Heart left ventricle (tissue), 16 donors: ENCODE measurements around the gene DMXL2. TPM values are rescaled to one million over a fixed set of nuclear protein-coding genes. Genes with fewer than 3 reads are reported as not detected.

Experiments used
- ATAC-seq, 4 donors: fragments of 200-7000 bp; cut with Tn5 transposase; one replicate each; pipeline ENCODE4 v1.9.1; 2020 to 2022; ENCODE audit warnings: moderate library complexity in 4 of 4, mild to moderate bottlenecking in 3 of 4, moderate number of reproducible peaks in 1 of 4
- DNase-seq, 5 donors: peaks; one replicate each; pipeline ENCODE4 v3.0.0-alpha.2; 2020
- H3K27ac ChIP-seq, 12 donors: fragments of 200-600 bp; sonication (generic) in 4 of 12; one replicate each; pipeline versions ENCODE4 v1.5.0 to v1.8.0; 2016 to 2022; ENCODE audit warnings: mild to moderate bottlenecking in 2 of 12
- H3K27me3 ChIP-seq, 9 donors: fragments of 200-600 bp; sonication (generic) in 2 of 9; one replicate each; pipeline versions ENCODE4 v1.5.1 to v1.8.0; 2016 to 2022; ENCODE audit warnings: mild to moderate bottlenecking in 3 of 9
- H3K36me3 ChIP-seq, 9 donors: fragments of 200-600 bp; sonication (generic) in 2 of 9; one replicate each; pipeline versions ENCODE4 v1.5.0 to v1.8.0; 2018 to 2022; ENCODE audit warnings: mild to moderate bottlenecking in 2 of 9
- H3K4me1 ChIP-seq, 12 donors: fragments of 200-600 bp; sonication (generic) in 4 of 12; one replicate each; pipeline versions ENCODE4 v1.5.0 to v1.8.0; 2016 to 2022; ENCODE audit warnings: mild to moderate bottlenecking in 3 of 12
- H3K4me3 ChIP-seq, 12 donors: fragments of 200-600 bp; sonication (generic) in 4 of 12; one replicate each; pipeline versions ENCODE4 v1.5.0 to v1.8.0; 2017 to 2022; ENCODE audit warnings: mild to moderate bottlenecking in 9 of 12, moderate library complexity in 4 of 12
- H3K9me3 ChIP-seq, 12 donors: fragments of 200-600 bp; sonication (generic) in 4 of 12; one replicate each; pipeline versions ENCODE4 v1.5.0 to v1.8.0; 2016 to 2022; ENCODE audit warnings: mild to moderate bottlenecking in 1 of 12
- POLR2A ChIP-seq, 2 donors: fragments of 450-650 bp; IDR thresholded peaks; one replicate each; pipeline ENCODE4 v1.6.1; 2017; ENCODE audit warnings: antibody characterized with exemption in 2 of 2, mild to moderate bottlenecking in 2 of 2, moderate library complexity in 2 of 2
- WGBS, 4 donors: extraction: QIAGEN DNeasy Blood & Tissue Kit in 2 of 4; methylation state at CpG; one replicate each; pipeline versions ENCODE4 v1.1.5 to v1.1.7; 2013 to 2018; 5-methylcytosine and 5-hydroxymethylcytosine counted together
- intact Hi-C, 10 donors: fragments of 100-400 bp; cut with DNase I; formaldehyde crosslinking; loops; one replicate each; pipeline versions ENCODE4 v1.11.1 to v1.14.2; 2022
- polyA plus RNA-seq, 2 donors: library from polyadenylated mRNA; stranded (reverse); fragments of 200-250 nt; gene quantifications; one replicate each; pipeline ENCODE4 v1.2.3, GENCODE V29; 2013
- total RNA-seq, 9 donors: library from RNA; depleted of rRNA in 2 of 9; stranded (reverse); fragments of >200 nt in 2 of 9; fragmentation: NEBNext Ultra II Directional in 3 of 9; extraction: Animal tissue kit (Norgen Biotek cat#: 25700) in 3 of 9; gene quantifications; one replicate each; pipeline versions ENCODE4 v1.1.0 to v1.2.4, GENCODE V29; 2016 to 2023
- TF ChIP-seq, protein P1 (sequence below), 12 donors: fragments of 200-600 bp; sonication (generic) in 4 of 12; IDR thresholded peaks; one replicate each; pipeline versions ENCODE4 v1.5.0 to v1.8.0; 2018 to 2022; ENCODE audit warnings: antibody characterized with exemption in 12 of 12, mild to moderate bottlenecking in 5 of 12
- donor health status: ischemic (EF 13 %, LVEDD 7.1; RV severe dilation, severe dysfunction).
- donor health status: healthy with polysubstance abuse.
- donor health status: DM: no; HTN: yes; CAD: no.
- donor health status: DM: no; HTN: no; CAD: no.
- donor health status: ischemic (EF 25% LVEDD 6.9; RV normal size, moderate dysfunction).
- donor health status: ischemic (EF 25% LVEDD 5.7; RV mildly dilated, moderate dysfunction).
- donor health status: healthy.
- donor health status: DM: yes; HTN: yes; CAD: no.
- donor health status: ischemic (EF 35%, LVEDD 5.7; RV mildly dilated, moderate dysfunction).
- donor health status: nonischemic (EF 11% LVEDD 7.7; RV severe dilation, severe dysfunction).
- donor health status: DM: yes; HTN: yes; CAD: no.
- donor health status: PGD.
- donor health status: ischemic (EF 29% LVEDD 5.4; RV normal size, mild dysfunction).
- donor health status: nonischemic (EF 23%, LVEDD 6.1; RV moderate dilation, normal function).

Gene DMXL2
- total and polyA plus RNA-seq, 11 donors: 4.5 to 33.5 (median 7.7) TPM

DNA sequence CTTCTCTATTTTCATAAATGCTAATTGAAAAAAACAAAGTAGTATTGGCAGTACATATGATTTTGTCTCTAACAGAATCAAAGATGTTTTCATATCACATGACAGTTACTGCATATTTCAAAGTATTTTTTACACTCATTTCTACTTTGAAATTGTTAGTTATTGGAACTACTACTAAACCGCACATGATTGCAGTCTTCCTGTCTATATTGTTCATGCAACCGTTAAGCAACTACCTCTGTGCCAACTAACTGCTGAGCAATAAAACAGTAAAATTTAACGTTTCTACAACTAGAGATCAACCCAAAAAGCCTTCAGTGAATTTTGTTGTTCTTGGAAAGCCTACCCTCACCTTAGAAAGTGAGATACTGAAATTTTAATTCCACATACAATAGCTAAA is 64.2 kb downstream of the DMXL2 start:
- peaks cover 0 to 5% (median 0%) of the 10 kb centered on the region in 12 donors for H3K4me1 ChIP-seq
- DNase-seq: no peak
- WGBS, 4 donors: 84 to 91% (median 89%) methylated on average over 3 of the region's 3 CpGs
- TF ChIP-seq, protein P1, sequence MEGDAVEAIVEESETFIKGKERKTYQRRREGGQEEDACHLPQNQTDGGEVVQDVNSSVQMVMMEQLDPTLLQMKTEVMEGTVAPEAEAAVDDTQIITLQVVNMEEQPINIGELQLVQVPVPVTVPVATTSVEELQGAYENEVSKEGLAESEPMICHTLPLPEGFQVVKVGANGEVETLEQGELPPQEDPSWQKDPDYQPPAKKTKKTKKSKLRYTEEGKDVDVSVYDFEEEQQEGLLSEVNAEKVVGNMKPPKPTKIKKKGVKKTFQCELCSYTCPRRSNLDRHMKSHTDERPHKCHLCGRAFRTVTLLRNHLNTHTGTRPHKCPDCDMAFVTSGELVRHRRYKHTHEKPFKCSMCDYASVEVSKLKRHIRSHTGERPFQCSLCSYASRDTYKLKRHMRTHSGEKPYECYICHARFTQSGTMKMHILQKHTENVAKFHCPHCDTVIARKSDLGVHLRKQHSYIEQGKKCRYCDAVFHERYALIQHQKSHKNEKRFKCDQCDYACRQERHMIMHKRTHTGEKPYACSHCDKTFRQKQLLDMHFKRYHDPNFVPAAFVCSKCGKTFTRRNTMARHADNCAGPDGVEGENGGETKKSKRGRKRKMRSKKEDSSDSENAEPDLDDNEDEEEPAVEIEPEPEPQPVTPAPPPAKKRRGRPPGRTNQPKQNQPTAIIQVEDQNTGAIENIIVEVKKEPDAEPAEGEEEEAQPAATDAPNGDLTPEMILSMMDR (IDR thresholded peaks at IDR 0.05): no peak
- no peak for TF ChIP-seq POLR2A (IDR thresholded peaks at IDR 0.05)
- no peak for ATAC-seq
- no peaks in the 10 kb centered on the region for H3K27me3 ChIP-seq
- H3K27ac ChIP-seq: no peak overlapping the region
- intact Hi-C loops: no loop called here
- no peak overlapping the region for H3K4me3 ChIP-seq
- H3K36me3 ChIP-seq: peaks cover 0 to 8% (median 0%) of the 10 kb centered on the region in 9 donors
- no peaks in the 10 kb centered on the region for H3K9me3 ChIP-seq

DNA sequence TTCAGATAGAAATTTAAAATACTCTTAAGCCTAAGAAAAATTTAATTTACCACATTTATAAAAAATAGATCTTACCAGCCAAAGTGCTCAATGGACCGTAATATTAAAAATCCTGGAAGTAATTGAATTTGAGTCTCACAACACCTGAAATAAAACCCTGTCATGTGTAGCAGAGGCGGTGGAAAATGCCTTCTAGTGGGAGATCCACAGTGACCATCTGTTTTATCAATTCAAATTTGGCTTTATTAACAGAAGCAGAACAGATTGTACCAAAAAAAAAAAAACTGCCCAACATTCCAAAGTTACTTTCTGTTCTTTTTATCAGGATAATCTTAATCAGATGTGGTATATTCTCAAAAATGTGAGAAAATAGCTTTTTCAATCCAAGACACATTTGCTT is 71.7 kb downstream of the DMXL2 start:
- Histone ChIP-seq H3K4me1 (no peaks in the 10 kb centered on the region), H3K36me3 (peaks cover 0 to 14% (median 0%) of the 10 kb centered on the region in 9 donors), H3K27me3 (no peaks in the 10 kb centered on the region), H3K9me3 (no peaks in the 10 kb centered on the region), H3K4me3 (no peak overlapping the region), H3K27ac (no peak overlapping the region)
- ATAC-seq (no peak), DNase-seq (no peak)
- TF ChIP-seq POLR2A (IDR thresholded peaks at IDR 0.05): no peak
- TF ChIP-seq, protein P1 (IDR thresholded peaks at IDR 0.05): no peak
- 71 to 95% (median 87%) methylated on average over 2 of the region's 2 CpGs for WGBS, 4 donors
- intact Hi-C loops: no loop called here

GRCh38 chr15:51547656-51548055 is 74.9 kb downstream of the DMXL2 start:
- 84 to 91% (median 88%) methylated on average over 2 of the region's 2 CpGs for WGBS, 4 donors
- Histone ChIP-seq H3K4me3 (no peak overlapping the region), H3K27ac (no peak overlapping the region), H3K9me3 (no peaks in the 10 kb centered on the region), H3K4me1 (no peaks in the 10 kb centered on the region), H3K36me3 (peaks cover 0 to 21% (median 3%) of the 10 kb centered on the region in 9 donors), H3K27me3 (no peaks in the 10 kb centered on the region)
- ATAC-seq: no peak
- intact Hi-C loops: loop anchor here in 1 of 10 donors (10.0 kb wide), 1 partner anchor 67 kb away; no protein-coding TSS in a partner anchor
- DNase-seq: no peak
- TF ChIP-seq, protein P1 (IDR thresholded peaks at IDR 0.05): no peak
- no peak for TF ChIP-seq POLR2A (IDR thresholded peaks at IDR 0.05)

- 20 to 37% (median 25%) methylated on average over 1 of the region's 1 CpG for WGBS, 4 donors
- Histone ChIP-seq H3K27me3 (no peaks in the 10 kb centered on the region), H3K4me3 (no peak overlapping the region), H3K27ac (no peak overlapping the region), H3K9me3 (no peaks in the 10 kb centered on the region), H3K36me3 (peaks cover 0 to 61% (median 7%) of the 10 kb centered on the region in 9 donors), H3K4me1 (no peaks in the 10 kb centered on the region)
- no peak for DNase-seq
- ATAC-seq: no peak
- intact Hi-C loops: no loop called here
- TF ChIP-seq, protein P1 (IDR thresholded peaks at IDR 0.05): peak in 10 of 12 donors; percentile 6 to 51 (median 36)
- TF ChIP-seq POLR2A (IDR thresholded peaks at IDR 0.05): no peak
Measured at GRCh38 chr15:51536965-51537574, 85.5 kb downstream of the DMXL2 start.
